GM12801 (cell line): ENCODE results near the gene ALCAM.

Source experiments
- TF ChIP-seq, protein P1 (sequence below): IDR thresholded peaks from one replicate; pipeline ENCODE4 v1.5.1; 2011; ENCODE audit warnings: control low read depth; ENCODE audit not compliant: insufficient read length; ENCODE audit errors: extremely low read depth

The ALCAM gene

GRCh38 chr3:105515372-105515771 is 148.7 kb downstream of the ALCAM start:
- TF ChIP-seq, protein P1, sequence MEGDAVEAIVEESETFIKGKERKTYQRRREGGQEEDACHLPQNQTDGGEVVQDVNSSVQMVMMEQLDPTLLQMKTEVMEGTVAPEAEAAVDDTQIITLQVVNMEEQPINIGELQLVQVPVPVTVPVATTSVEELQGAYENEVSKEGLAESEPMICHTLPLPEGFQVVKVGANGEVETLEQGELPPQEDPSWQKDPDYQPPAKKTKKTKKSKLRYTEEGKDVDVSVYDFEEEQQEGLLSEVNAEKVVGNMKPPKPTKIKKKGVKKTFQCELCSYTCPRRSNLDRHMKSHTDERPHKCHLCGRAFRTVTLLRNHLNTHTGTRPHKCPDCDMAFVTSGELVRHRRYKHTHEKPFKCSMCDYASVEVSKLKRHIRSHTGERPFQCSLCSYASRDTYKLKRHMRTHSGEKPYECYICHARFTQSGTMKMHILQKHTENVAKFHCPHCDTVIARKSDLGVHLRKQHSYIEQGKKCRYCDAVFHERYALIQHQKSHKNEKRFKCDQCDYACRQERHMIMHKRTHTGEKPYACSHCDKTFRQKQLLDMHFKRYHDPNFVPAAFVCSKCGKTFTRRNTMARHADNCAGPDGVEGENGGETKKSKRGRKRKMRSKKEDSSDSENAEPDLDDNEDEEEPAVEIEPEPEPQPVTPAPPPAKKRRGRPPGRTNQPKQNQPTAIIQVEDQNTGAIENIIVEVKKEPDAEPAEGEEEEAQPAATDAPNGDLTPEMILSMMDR, result no peak

DNA sequence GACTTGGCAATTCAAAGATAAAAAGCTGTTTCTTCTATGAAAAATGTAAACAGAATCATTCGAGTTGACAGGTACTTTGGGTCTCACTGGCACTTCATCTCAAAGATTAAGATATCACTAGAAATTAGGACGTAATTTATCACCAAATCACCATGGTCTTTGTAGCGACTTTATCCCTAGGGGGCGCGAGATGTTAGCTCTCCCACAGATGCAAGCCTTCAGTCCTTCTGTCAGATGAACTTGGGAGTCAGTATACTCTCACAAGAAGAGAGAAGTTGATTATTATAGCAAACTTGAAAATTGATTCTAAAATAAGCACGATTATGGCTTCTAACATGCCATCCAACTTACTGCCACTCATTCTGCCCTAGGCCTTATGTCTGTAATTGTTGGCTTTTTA is 150.3 kb downstream of the ALCAM start:
- TF ChIP-seq, protein P1, result no peak

DNA sequence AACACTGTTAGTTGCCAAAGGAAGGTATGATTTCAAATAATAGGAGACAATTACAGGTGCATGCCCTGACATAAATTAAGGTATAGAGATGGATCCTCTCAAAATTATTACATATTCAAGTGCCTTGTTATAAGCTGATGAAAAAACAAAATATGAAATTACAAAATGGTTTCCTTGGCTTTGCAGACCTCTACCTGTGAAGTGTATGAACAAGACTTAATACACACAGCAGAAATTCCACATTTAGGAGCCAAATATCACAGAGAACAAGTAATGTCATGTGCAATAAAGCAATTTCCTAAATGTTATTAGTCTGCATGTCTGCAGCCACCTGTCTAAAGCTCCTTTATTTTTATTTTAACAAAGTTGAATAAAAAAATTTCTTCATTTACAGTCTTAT is 151.5 kb downstream of the ALCAM start:
- TF ChIP-seq, protein P1, result no peak

DNA sequence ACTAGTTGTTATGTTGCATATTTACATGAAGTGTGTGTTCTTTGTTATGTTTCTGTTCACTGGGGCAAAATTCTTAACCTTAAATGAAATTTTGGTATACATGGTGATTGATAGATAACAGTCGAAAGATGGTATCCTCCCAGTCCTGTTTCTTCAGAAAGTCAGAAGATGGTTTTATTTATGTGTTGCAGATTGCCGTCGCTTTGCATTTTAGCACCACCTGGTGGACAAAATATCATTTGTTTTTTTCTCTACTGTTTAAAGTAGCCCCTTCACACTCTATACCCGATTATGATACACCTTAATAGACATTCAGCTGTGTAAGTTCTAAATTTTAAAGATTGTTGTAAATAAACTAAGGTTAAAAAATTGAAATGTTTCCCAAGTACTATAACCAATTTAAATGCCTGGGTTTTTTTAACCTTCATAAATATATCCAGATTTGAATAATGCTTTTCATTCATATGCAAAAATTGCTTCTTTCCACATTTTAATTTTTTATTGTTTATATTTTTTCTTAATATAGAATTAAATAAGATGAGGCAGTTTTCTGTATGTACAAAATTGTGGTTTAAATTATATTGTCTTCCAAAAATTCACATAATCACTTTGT is 152.2 kb downstream of the ALCAM start:
- TF ChIP-seq, protein P1, result no peak

DNA sequence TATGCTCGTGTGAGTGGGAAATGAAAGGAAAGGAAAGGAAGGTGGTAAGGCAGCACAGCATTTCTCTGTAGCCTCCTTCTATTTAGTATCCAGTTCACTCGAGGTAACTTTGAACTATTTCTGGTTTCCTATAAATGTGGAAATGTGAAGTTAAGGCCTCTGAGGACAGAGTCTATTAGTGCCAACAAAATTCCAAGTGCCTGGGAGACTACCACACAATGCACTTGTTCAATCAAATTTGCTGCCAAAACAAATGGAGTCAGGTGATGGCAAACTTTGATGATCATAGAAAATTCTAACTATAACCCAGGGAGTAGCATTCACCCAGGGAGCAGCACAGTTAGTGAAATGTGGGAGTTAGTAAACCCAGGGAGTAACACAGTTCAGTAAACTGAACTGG is 155.1 kb downstream of the ALCAM start:
- TF ChIP-seq, protein P1, result no peak

DNA sequence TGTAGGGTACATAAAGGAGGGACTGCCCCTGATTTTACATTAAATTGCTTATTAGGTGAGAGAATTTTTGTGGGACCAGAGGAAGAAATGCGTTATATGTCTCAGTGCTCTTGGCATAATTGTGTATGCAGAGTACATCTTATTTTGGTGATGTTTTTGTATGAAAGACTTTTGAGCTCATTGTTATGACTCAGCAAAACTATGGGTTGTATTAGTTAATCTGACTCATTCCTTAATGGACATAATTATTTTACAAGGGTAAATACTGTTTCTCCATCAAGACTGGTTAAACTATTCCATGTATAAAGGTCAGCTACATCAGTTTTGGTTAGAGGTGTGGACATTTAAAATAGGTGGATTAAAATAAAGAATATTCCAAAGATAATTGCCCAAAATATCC is 156.8 kb downstream of the ALCAM start:
- TF ChIP-seq, protein P1, result no peak

DNA sequence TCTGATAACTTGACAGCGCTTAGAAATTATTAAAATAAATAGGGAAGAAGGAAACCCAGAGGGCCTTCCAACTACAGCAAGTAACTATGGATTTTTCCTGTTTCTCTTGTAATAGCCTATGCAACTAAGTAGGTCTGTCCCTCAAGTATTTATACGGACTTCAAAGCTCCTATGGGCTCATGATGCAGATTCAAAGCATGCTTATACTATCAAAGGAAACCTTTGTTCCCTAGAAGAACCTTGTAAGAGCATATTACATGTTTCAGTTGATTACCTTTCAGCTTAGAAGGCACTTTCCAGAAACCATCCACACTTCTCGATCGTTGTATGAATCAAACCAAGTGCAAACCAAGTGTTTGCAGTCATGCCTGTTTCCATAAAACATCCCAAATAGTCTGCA is 158.8 kb downstream of the ALCAM start:
- TF ChIP-seq, protein P1, result no peak
